Ovary (tissue), 3 donors: ENCODE results near the gene FNDC11.

Experiments used
- EP300 ChIP-seq: sonication (generic); formaldehyde crosslinking; IDR thresholded peaks from one replicate; pipeline ENCODE4 v1.6.1; 2017; ENCODE audit warnings: antibody characterized with exemption
- POLR2A ChIP-seq: fragments of 450-650 bp; IDR thresholded peaks from one replicate; pipeline ENCODE4 v1.6.1; 2017; ENCODE audit warnings: antibody characterized with exemption, mild to moderate bottlenecking, moderate library complexity
- TF ChIP-seq, protein P1 (sequence below), 3 donors: fragments of 450-650 bp in 2 of 3; fragments of 200-600 bp in 1 of 3; IDR thresholded peaks; one replicate each; pipeline versions ENCODE4 v1.5.1 to v1.8.0; 2016 to 2022; ENCODE audit warnings: antibody characterized with exemption in 3 of 3, mild to moderate bottlenecking in 1 of 3
- donor health status: DM: no; HTN: no; CAD: no.

DNA sequence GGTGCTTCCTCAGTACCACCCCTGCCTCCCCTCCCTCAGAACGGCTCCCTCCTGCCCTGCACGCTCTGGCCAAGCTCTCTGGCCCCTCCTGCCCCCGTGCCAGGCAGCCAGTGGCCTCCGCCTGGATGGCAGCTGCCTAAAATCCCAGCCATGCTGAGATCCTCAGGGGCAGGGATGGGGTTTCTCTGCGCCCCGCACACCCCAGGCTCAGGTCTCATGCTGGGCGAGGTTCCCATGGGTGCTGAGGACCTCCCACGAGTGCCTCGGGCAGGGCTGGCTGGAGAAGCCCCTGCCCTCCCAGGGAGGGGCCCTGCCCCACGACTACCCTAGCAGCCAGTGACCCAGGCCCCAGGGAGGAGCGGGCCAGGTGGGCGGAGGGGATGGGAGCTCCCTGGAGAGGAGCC lies 19.5 kb upstream of the FNDC11 start:
- TF ChIP-seq, protein P1, sequence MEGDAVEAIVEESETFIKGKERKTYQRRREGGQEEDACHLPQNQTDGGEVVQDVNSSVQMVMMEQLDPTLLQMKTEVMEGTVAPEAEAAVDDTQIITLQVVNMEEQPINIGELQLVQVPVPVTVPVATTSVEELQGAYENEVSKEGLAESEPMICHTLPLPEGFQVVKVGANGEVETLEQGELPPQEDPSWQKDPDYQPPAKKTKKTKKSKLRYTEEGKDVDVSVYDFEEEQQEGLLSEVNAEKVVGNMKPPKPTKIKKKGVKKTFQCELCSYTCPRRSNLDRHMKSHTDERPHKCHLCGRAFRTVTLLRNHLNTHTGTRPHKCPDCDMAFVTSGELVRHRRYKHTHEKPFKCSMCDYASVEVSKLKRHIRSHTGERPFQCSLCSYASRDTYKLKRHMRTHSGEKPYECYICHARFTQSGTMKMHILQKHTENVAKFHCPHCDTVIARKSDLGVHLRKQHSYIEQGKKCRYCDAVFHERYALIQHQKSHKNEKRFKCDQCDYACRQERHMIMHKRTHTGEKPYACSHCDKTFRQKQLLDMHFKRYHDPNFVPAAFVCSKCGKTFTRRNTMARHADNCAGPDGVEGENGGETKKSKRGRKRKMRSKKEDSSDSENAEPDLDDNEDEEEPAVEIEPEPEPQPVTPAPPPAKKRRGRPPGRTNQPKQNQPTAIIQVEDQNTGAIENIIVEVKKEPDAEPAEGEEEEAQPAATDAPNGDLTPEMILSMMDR (IDR thresholded peaks at IDR 0.05): no peak
- TF ChIP-seq POLR2A (no peak), EP300 (no peak)
